A673 (cell line): ENCODE results near the gene HERC4. TPM values are rescaled to one million over a fixed set of nuclear protein-coding genes. Genes with fewer than 3 reads are reported as not detected.

Experiments used
- BruUV-seq: library from RNA; stranded (reverse); fragments of 400-500 nt; replicated peaks from 2 replicates; lab custom pipeline; 2021; lab: Mats Ljungman, UMichigan
- CTCF ChIA-PET: fragments of 300-600 bp; sonication (Branson Sonifier 250); formaldehyde crosslinking; loops from one replicate; lab custom pipeline; 2022; ENCODE audit warnings: antibody characterized with exemption; lab: Charles Lee
- POLR2A ChIA-PET: fragments of 300-600 bp; sonication (Branson Sonifier 250); formaldehyde crosslinking; loops from one replicate; lab custom pipeline; 2022; ENCODE audit warnings: antibody characterized with exemption; ENCODE audit not compliant: low non-redundant PET; lab: Charles Lee
- DNase-seq: peaks from one replicate; pipeline ENCODE4 v3.0.0-alpha.2; 2015; ENCODE audit warnings: low spot score
- H3K27ac ChIP-seq: fragments of 200-600 bp; sonication (generic); 2 replicates; pipeline ENCODE4 v1.5.1; 2016; ENCODE audit warnings: mixed run types, low read depth, mild to moderate bottlenecking, mixed read lengths, antibody characterized with exemption, low read length; ENCODE audit not compliant: poor library complexity, severe bottlenecking
- H3K27me3 ChIP-seq: fragments of 200-600 bp; sonication (generic); replicated peaks from 2 replicates; pipeline ENCODE4 v1.6.1; 2017; ENCODE audit warnings: mixed run types, low read depth, mild to moderate bottlenecking, mixed read lengths, antibody characterized with exemption, low read length; ENCODE audit not compliant: insufficient read depth, poor library complexity
- H3K36me3 ChIP-seq: fragments of 200-600 bp; sonication (generic); 2 replicates; pipeline ENCODE4 v1.6.1; 2016; ENCODE audit warnings: mixed run types, mild to moderate bottlenecking, mixed read lengths, antibody characterized with exemption, low read length; ENCODE audit not compliant: insufficient read depth, poor library complexity, severe bottlenecking
- H3K4me1 ChIP-seq: fragments of 200-600 bp; sonication (generic); 2 replicates; pipeline ENCODE4 v1.6.1; 2017; ENCODE audit warnings: mixed run types, mild to moderate bottlenecking, mixed read lengths, antibody characterized with exemption, low read length; ENCODE audit not compliant: insufficient read depth, poor library complexity, severe bottlenecking
- H3K4me3 ChIP-seq: fragments of 200-600 bp; sonication (generic); 2 replicates; pipeline ENCODE4 v1.5.1; 2016; ENCODE audit warnings: low read depth, mixed run types, mild to moderate bottlenecking, mixed read lengths, low read length; ENCODE audit not compliant: poor library complexity, severe bottlenecking
- H3K9me3 ChIP-seq: fragments of 200-600 bp; sonication (generic); 2 replicates; pipeline ENCODE4 v1.6.1; 2016; ENCODE audit warnings: mixed run types, low read depth, mild to moderate bottlenecking, mixed read lengths, antibody characterized with exemption, low read length; ENCODE audit not compliant: poor library complexity, severe bottlenecking
- EZH2 ChIP-seq: fragments of 200-600 bp; sonication (generic); IDR thresholded peaks from 2 replicates; pipeline ENCODE4 v1.6.1; 2017; ENCODE audit warnings: borderline replicate concordance, low read depth, mild to moderate bottlenecking, mixed read lengths, antibody characterized with exemption, low read length; ENCODE audit not compliant: poor library complexity, severe bottlenecking
- intact Hi-C: fragments of 100-400 bp; cut with micrococcal nuclease; formaldehyde crosslinking; loops from one replicate; pipeline ENCODE4 v1.10.0; 2022; ENCODE audit not compliant: unreplicated experiment
- total RNA-seq: library from RNA; stranded (reverse); gene quantifications from 2 replicates; pipeline ENCODE4 v1.2.3, GENCODE V29; 2021
- TF ChIP-seq, protein P1 (sequence below): fragments of 300-800, 200-600 bp; sonication (generic); conservative IDR thresholded peaks from 2 replicates; pipeline ENCODE4 v1.5.1; 2017; ENCODE audit warnings: low read depth, mild to moderate bottlenecking, antibody characterized with exemption, low read length, moderate library complexity, mixed read lengths

The HERC4 gene
- total RNA-seq, 1 experiment from 2014 or later = 52.2 TPM

DNA sequence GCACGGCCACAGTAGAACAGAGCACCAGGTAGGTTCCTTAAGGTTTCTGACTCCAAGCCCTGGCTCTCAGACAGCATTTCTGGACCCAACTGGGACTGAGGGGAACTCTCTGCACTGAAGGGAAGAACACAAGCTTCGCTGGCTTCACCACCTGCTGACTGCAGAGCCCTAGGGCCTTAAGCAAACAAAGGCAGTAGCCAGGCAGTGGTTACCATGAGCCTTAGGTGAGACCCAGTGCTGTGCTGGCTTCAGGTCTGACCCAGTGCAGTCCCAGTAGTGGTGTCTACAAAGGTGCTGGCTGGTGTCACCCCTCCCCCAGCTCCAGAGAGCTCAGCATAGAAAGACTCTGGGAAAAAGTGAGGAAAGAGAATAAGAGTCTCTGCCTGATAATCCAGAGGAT lies 131.2 kb downstream of the HERC4 start:
- Histone ChIP-seq H3K9me3 (no peaks in the 10 kb centered on the region), H3K27ac (no peak overlapping the region), H3K4me3 (no peak overlapping the region), H3K27me3 (no peaks in the 10 kb centered on the region), H3K36me3 (peaks cover 7% of the 10 kb centered on the region), H3K4me1 (no peaks in the 10 kb centered on the region)
- ChIA-PET POLR2A (no interaction called here), CTCF (no interaction called here)
- no peak for DNase-seq
- TF ChIP-seq EZH2 = no peak
- TF ChIP-seq, protein P1, sequence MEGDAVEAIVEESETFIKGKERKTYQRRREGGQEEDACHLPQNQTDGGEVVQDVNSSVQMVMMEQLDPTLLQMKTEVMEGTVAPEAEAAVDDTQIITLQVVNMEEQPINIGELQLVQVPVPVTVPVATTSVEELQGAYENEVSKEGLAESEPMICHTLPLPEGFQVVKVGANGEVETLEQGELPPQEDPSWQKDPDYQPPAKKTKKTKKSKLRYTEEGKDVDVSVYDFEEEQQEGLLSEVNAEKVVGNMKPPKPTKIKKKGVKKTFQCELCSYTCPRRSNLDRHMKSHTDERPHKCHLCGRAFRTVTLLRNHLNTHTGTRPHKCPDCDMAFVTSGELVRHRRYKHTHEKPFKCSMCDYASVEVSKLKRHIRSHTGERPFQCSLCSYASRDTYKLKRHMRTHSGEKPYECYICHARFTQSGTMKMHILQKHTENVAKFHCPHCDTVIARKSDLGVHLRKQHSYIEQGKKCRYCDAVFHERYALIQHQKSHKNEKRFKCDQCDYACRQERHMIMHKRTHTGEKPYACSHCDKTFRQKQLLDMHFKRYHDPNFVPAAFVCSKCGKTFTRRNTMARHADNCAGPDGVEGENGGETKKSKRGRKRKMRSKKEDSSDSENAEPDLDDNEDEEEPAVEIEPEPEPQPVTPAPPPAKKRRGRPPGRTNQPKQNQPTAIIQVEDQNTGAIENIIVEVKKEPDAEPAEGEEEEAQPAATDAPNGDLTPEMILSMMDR = no peak
- intact Hi-C loops = no loop called here
- BruUV-seq = no TSS peak

DNA sequence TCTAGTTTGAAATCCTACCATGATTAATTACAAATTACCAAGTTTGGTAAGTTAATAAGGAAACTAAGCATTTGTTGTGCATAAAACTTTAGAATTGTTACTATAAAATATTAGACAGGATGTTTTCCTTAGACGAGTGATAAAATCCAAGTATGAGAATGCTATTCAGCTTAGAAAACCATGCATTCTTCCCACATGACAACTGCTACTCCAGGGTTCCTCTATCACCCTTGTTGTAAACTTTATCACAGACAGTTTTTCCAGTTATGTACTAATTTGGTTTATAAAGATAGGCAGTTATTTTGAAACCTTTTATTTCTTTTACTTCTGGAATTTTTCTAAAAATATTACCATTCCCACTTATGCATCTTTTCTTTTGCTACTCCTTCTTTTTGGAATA lies 138.7 kb downstream of the HERC4 start:
- H3K27ac ChIP-seq = no peak overlapping the region

DNA sequence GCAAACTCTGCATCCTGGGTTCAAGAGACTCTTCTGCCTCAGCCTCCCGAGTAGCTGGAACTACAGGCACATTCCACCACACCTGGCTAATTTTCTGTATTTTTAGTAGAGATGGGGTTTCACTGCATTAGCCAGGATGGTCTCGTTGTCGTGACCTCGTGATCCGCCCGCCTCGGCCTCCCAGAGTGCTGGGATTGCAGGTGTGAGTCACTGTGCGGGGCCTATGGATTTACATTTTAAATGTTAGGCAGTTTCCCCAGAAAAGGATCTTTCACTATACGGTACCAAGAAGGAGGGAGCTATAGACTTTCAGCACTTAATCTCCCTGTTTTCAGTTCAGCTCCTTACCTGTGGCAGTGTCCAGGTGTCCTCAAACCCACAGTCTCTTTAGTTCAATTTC lies 139.9 kb downstream of the HERC4 start:
- ChIA-PET CTCF (interaction anchor here (0.7 kb wide), 2 partner anchors 10 to 238 kb away, joined by 3 to 4 read pairs; no protein-coding TSS in a partner anchor), POLR2A (no interaction called here)
- no peaks in the 10 kb centered on the region for H3K9me3 ChIP-seq
- no peak for DNase-seq
- BruUV-seq = no TSS peak
- H3K27ac ChIP-seq = no peak overlapping the region
- intact Hi-C loops = no loop called here
- H3K4me1 ChIP-seq = no peaks in the 10 kb centered on the region
- H3K4me3 ChIP-seq = no peak overlapping the region
- peaks cover 11% of the 10 kb centered on the region for H3K36me3 ChIP-seq
- TF ChIP-seq EZH2 = no peak
- TF ChIP-seq, protein P1 = no peak
- H3K27me3 ChIP-seq = no peaks in the 10 kb centered on the region

More for the DNA sequence above, 138.7 kb downstream of the HERC4 start:
- peaks cover 8% of the 10 kb centered on the region for H3K36me3 ChIP-seq
- no peaks in the 10 kb centered on the region for H3K4me1 ChIP-seq
- CTCF ChIA-PET = no interaction called here
- POLR2A ChIA-PET = no interaction called here
- TF ChIP-seq EZH2 = no peak
- TF ChIP-seq, protein P1 = no peak
- no peaks in the 10 kb centered on the region for H3K9me3 ChIP-seq
- no TSS peak for BruUV-seq
- intact Hi-C loops = no loop called here
- no peak overlapping the region for H3K4me3 ChIP-seq
- no peak for DNase-seq
- no peaks in the 10 kb centered on the region for H3K27me3 ChIP-seq
